Small intestine (tissue), 7 donors: ENCODE measurements around the gene NLRC5. TPM values are rescaled to one million over a fixed set of nuclear protein-coding genes. Genes with fewer than 3 reads are reported as not detected.

ENCODE experiments used
- DNase-seq, 2 donors: peaks; one replicate each; pipeline versions ENCODE4 v3.0.0 to v3.0.0-alpha.2; 2013
- FAIRE-seq: peaks from 2 replicates; lab custom pipeline; 2012; peaks lifted over from hg19 to GRCh38; lab: Jason Lieb, UNC
- H3K27ac ChIP-seq, 3 donors: one replicate each; pipeline ENCODE4 v1.5.1; 2013; ENCODE audit warnings: low read length in 2 of 3, mild to moderate bottlenecking in 2 of 3, control low read depth in 1 of 3, inconsistent platforms in 1 of 3, low read depth in 1 of 3, moderate library complexity in 1 of 3
- H3K27me3 ChIP-seq, 3 donors: one replicate each; pipeline ENCODE4 v1.6.1; 2013; ENCODE audit warnings: low read length in 3 of 3, inconsistent platforms in 1 of 3; ENCODE audit not compliant: control insufficient read depth in 3 of 3, insufficient read depth in 3 of 3
- H3K36me3 ChIP-seq, 3 donors: one replicate each; pipeline ENCODE4 v1.6.1; 2013; ENCODE audit warnings: low read length in 3 of 3, inconsistent platforms in 1 of 3, low read depth in 1 of 3, mild to moderate bottlenecking in 1 of 3, moderate library complexity in 1 of 3; ENCODE audit not compliant: control insufficient read depth in 3 of 3, insufficient read depth in 2 of 3
- H3K4me1 ChIP-seq, 3 donors: one replicate each; pipeline ENCODE4 v1.6.1; 2013; ENCODE audit warnings: low read length in 2 of 3, inconsistent platforms in 1 of 3, low read depth in 1 of 3, mild to moderate bottlenecking in 1 of 3, moderate library complexity in 1 of 3; ENCODE audit not compliant: control insufficient read depth in 3 of 3, insufficient read depth in 2 of 3
- H3K4me3 ChIP-seq, 3 donors: one replicate each; pipeline ENCODE4 v1.5.1; 2013; ENCODE audit warnings: low read length in 3 of 3, control low read depth in 1 of 3, inconsistent platforms in 1 of 3, low read depth in 1 of 3, mild to moderate bottlenecking in 1 of 3, moderate library complexity in 1 of 3
- H3K9me3 ChIP-seq, 2 donors: one replicate each; pipeline ENCODE4 v1.6.1; 2013; ENCODE audit warnings: low read depth in 1 of 2, low read length in 1 of 2; ENCODE audit not compliant: control insufficient read depth in 2 of 2, insufficient read depth in 1 of 2
- WGBS, 3 donors: extraction: QIAGEN DNeasy Blood & Tissue Kit; methylation state at CpG; one replicate each; pipeline ENCODE4 v1.1.7; 2013; 5-methylcytosine and 5-hydroxymethylcytosine counted together
- polyA plus RNA-seq, 4 donors: library from polyadenylated mRNA; stranded (reverse) in 3 of 4; unstranded in 1 of 4; fragments of 200-250 nt in 3 of 4; fragments of 120-200 nt in 1 of 4; gene quantifications; one replicate each; pipeline versions ENCODE4 v1.2.1 to v1.2.3, GENCODE V29; 2013
- donor health status: healthy with polysubstance abuse.
- donor health status: control.
- donor health status: control.
- donor health status: Bipolar disorder and iron deficiency.
- donor health status: healthy.

The NLRC5 gene
- polyA plus RNA-seq, 4 donors: 6.3 to 29.2 (median 16.7) TPM

DNA sequence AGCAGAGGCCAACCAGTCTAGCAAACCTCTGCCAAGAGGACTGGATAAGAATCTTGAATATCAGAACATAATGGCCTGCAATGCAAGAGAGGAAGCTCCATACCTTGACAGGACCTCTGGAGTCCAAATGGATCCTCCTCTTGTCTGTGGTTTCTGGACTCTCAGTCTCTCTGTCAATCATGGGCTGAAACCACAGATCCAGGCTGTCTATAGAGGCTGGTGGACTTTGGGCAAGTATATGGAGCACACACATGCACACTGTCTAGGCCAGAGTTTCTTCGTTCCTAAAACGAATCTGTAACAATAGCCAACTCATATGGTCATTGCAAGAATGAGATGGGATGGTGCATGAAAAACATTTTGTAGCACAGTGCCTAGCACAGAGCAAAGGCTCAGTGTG lies 37.7 kb downstream of the NLRC5 start:
- H3K36me3 ChIP-seq: peaks cover 3 to 8% (median 3%) of the 10 kb centered on the region in 3 donors
- DNase-seq: no peak
- H3K27me3 ChIP-seq: no peaks in the 10 kb centered on the region
- 88 to 94% (median 92%) methylated on average over 2 of the region's 2 CpGs for WGBS, 3 donors
- no peak overlapping the region for H3K4me3 ChIP-seq
- H3K9me3 ChIP-seq: no peaks in the 10 kb centered on the region
- peaks cover 0 to 4% (median 0%) of the 10 kb centered on the region in 3 donors for H3K4me1 ChIP-seq
- H3K27ac ChIP-seq: no peak overlapping the region
- FAIRE-seq: no peak

DNA sequence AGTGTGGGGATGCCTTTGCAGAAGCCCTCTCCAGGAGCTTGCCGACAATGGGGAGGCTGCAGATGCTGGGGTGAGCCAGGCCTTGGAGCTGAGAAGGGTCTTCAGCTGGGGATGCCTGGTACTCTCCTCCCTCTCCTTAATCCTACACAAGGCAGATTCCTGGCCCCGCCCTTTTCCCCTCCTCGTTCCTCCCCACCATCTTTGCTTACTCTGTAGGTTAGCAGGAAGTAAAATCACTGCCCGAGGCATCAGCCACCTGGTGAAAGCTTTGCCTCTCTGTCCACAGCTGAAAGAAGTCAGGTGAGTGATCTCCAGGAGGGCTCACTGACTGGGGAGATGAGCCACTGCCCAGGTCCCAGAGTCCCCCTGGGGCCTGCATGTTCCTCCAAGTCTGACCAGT lies 38.7 kb downstream of the NLRC5 start:
- 53 to 71% (median 55%) methylated on average over 4 of the region's 4 CpGs for WGBS, 3 donors
- Histone ChIP-seq H3K4me1 (peaks cover 0 to 4% (median 0%) of the 10 kb centered on the region in 3 donors), H3K36me3 (peaks cover 2 to 5% (median 5%) of the 10 kb centered on the region in 3 donors), H3K4me3 (no peak overlapping the region), H3K27me3 (no peaks in the 10 kb centered on the region), H3K9me3 (no peaks in the 10 kb centered on the region), H3K27ac (no peak overlapping the region)
- no peak for DNase-seq
- no peak for FAIRE-seq

DNA sequence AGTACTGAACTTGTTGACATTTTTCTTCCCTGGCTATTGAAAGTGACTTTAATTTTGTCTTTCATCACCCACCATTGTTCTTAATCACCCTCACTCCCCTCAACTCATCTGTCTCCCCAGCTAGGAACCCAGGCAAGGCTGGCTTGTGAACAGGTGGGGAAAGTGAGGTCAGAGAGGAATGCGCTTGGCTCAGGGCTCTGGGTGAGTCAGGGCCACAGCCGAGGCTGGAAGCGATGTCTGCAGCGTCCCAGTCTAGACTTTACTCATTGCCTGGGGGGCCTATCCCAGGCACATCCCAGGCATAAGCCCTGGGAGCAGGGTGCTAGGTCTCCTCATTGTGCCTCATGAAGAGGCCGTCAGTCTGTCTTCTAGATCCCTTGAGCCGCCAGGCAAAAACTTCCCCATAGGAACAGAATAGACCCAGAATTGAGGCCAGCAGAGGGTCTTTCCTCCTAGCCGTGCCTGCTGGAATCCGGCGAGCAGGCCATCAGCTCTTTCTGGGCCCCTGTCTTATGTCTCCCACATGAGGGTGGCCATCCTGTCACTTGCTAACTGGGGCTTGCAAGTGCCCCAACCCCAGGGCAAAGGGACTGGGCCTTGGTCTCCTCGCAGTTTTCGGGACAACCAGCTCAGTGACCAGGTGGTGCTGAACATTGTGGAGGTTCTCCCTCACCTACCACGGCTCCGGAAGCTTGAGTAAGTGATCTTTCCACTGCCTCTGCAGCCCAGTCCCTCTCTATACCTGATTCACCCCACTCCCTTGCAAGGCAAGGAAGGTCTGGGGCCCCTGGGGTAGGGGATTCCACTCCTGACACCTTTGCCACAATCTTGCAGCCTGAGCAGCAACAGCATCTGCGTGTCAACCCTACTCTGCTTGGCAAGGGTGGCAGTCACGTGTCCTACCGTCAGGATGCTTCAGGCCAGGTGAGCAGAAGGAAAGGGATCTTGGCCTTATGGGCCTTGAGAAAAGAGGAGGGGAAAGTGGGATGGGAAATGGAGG lies 40.1 kb downstream of the NLRC5 start:
- H3K36me3 ChIP-seq: peaks cover 5 to 9% (median 5%) of the 10 kb centered on the region in 3 donors

GRCh38 chr16:57030346-57030902 lies 41.1 kb downstream of the NLRC5 start:
- H3K4me1 ChIP-seq: no peaks in the 10 kb centered on the region
- no peaks in the 10 kb centered on the region for H3K27me3 ChIP-seq
- no peak overlapping the region for H3K27ac ChIP-seq
- FAIRE-seq (no peak), DNase-seq (no peak)
- WGBS, 3 donors: 93 to 98% (median 95%) methylated on average over 2 of the region's 2 CpGs
- peaks cover 5 to 13% (median 7%) of the 10 kb centered on the region in 3 donors for H3K36me3 ChIP-seq
- H3K4me3 ChIP-seq: no peak overlapping the region
- no peaks in the 10 kb centered on the region for H3K9me3 ChIP-seq

More for the DNA sequence above, 40.1 kb downstream of the NLRC5 start:
- DNase-seq: no peak
- no peak for FAIRE-seq
- no peaks in the 10 kb centered on the region for H3K4me1 ChIP-seq
- no peak overlapping the region for H3K4me3 ChIP-seq
- no peak overlapping the region for H3K27ac ChIP-seq
- no peaks in the 10 kb centered on the region for H3K9me3 ChIP-seq
- WGBS, 3 donors: 92 to 95% (median 94%) methylated on average over 16 of the region's 16 CpGs
- H3K27me3 ChIP-seq: no peaks in the 10 kb centered on the region

DNA sequence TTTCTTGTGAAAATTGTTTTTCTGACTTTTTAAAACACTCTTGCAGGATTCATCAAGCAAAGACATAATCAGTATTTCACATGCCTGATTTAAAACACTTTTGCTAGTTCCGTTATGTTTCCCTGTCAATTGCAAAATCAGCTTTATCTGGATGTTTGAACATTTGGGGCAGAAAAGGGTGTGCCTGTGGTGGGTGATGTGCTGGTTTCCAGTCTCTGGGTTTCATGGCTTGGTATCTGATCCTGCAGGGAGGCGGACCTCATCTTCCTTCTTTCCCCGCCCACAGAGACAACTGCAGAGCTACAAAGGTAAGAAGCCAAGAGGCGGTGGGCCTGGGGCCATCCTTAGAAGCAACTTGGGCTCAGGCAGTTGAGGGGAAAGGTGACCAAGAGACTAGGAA lies 41.8 kb downstream of the NLRC5 start:
- Histone ChIP-seq H3K36me3 (peaks cover 7 to 18% (median 7%) of the 10 kb centered on the region in 3 donors), H3K27me3 (no peaks in the 10 kb centered on the region), H3K4me1 (no peaks in the 10 kb centered on the region), H3K27ac (no peak overlapping the region), H3K4me3 (no peak overlapping the region), H3K9me3 (no peaks in the 10 kb centered on the region)
- no peak for FAIRE-seq
- no peak for DNase-seq
- 95 to 96% (median 95%) methylated on average over 4 of the region's 4 CpGs for WGBS, 3 donors

GRCh38 chr16:57032346-57032745 lies 43.0 kb downstream of the NLRC5 start:
- no peak overlapping the region for H3K27ac ChIP-seq
- H3K36me3 ChIP-seq: peaks cover 4 to 22% (median 12%) of the 10 kb centered on the region in 3 donors
- DNase-seq: no peak
- no peaks in the 10 kb centered on the region for H3K4me1 ChIP-seq
- no peaks in the 10 kb centered on the region for H3K27me3 ChIP-seq
- H3K9me3 ChIP-seq: no peaks in the 10 kb centered on the region
- FAIRE-seq: no peak
- H3K4me3 ChIP-seq: no peak overlapping the region

- no peaks in the 10 kb centered on the region for H3K9me3 ChIP-seq
- H3K27me3 ChIP-seq: no peaks in the 10 kb centered on the region
- DNase-seq: no peak
- H3K4me3 ChIP-seq: no peak overlapping the region
- WGBS, 3 donors: 91 to 98% (median 95%) methylated on average over 5 of the region's 5 CpGs
- H3K36me3 ChIP-seq: peaks cover 5 to 24% (median 12%) of the 10 kb centered on the region in 3 donors
- no peaks in the 10 kb centered on the region for H3K4me1 ChIP-seq
- FAIRE-seq: no peak
- H3K27ac ChIP-seq: no peak overlapping the region
These were observed 43.6 kb downstream of the NLRC5 start for GRCh38 chr16:57032931-57033330.

GRCh38 chr16:57036315-57036714 lies 47.0 kb downstream of the NLRC5 start:
- DNase-seq (no peak), FAIRE-seq (no peak)
- peaks cover 11 to 27% (median 15%) of the 10 kb centered on the region in 3 donors for H3K36me3 ChIP-seq
- H3K4me3 ChIP-seq: no peak overlapping the region
- 83 to 88% (median 87%) methylated on average over 4 of the region's 4 CpGs for WGBS, 3 donors
- peaks cover 0 to 5% of the 10 kb centered on the region in 2 donors for H3K9me3 ChIP-seq
- peaks cover 0 to 5% (median 0%) of the 10 kb centered on the region in 3 donors for H3K4me1 ChIP-seq
- no peak overlapping the region for H3K27ac ChIP-seq
- no peaks in the 10 kb centered on the region for H3K27me3 ChIP-seq
